HG03066 (cell line): ENCODE results near the gene THRA.

Experiments
- ATAC-seq: cut with Tn5 transposase; IDR thresholded peaks from one replicate; pipeline ENCODE4 v1.9.1; 2021; ENCODE audit warnings: low read depth; ENCODE audit not compliant: unreplicated experiment

THRA gene

DNA sequence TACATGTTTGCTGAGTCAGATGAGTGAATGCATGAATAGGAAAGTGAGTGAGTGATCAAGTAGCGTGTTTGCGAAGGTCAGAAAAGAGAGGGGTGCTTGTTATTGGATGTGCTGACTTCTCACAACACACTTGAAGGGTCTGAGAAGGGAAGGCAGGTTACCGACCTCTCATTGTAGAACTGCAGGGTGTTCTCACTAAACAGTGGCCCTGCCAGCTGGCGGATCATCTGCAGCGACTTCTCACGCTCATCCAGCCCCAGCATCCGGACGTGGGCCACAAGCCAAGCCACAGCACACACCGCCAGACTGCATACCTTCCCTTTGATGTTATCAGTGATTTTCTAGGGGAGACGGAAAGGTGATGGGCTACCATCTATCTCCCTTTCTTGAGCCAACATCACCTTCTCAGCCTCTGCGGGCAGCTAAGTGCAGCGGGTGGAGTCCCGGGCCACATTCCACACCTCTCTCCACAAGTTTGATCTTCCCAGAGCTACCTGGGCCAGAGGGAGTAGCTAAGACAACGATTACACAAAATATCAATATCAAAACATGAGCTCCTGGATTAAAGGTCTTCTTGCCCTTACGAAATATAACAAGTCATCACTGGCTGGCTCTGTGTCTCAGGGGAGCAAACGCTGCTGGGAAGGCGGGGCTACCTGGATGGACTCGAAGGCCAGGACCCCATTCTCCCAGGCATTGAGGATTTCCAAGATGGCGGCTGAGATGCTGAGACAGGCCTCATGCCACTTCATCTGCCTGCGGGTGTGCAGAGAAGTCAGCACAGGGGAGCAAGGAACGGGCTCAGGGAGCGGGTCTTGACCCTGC lies 36.6 kb upstream of the THRA start:
- ATAC-seq = no peak

DNA sequence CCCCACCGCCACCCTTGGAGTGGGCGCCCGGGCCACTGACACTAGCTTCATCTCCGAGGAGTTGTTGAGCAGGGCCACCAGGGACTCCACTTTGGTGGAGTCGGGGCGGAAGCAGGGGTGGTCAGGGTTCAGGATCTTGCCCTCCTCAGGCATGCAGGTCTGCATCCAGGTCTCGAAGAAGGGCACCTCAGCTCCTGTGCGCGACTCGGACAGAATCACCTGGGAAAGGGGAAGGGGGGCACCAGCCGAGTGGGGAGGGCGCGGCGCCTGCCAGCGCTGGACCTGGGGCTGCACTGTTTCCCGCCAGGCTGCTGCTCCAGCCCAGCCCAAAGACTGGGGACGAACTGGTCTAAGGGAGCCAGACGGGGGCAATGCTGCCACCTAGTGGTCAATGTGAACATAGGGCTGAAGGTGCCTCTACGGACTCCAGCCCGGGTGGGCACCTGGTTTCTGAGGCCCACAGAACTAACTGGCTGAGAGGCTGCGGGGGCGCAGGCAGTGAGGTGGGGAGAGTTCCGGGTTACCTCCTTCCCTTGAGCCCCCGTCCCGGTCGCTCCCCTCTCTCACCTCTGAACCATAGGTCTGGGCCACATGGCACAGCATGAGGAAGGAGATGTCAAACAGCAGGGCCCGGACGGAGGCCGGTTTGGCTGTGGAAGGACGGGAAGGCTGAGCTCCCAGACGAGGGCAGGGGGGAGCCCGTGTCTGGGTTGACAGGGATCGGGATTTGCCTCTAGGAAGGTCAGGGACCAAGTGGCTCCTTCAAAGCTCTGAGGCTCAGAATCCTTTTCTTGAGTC lies 35.8 kb upstream of the THRA start:
- ATAC-seq = no peak

DNA sequence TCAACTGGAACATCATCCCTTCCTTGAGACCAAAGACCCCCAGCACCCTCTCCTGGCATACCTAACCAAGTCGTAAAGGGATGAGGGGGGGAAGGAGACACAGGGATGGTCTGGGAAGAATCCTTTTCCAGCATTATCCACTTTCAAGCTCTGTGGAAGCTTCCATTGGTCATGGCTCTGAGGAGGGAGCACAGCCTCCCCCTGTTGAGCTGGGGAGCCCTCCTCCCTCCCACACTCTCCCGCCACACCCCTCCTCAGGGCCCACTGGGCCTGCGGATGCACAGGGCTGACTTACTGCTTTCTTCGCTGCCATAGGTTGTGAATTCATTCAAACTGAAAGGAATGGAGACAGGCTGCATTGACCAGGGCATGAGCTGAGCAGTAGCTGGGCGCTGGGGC lies 35.2 kb upstream of the THRA start:
- no peak for ATAC-seq

DNA sequence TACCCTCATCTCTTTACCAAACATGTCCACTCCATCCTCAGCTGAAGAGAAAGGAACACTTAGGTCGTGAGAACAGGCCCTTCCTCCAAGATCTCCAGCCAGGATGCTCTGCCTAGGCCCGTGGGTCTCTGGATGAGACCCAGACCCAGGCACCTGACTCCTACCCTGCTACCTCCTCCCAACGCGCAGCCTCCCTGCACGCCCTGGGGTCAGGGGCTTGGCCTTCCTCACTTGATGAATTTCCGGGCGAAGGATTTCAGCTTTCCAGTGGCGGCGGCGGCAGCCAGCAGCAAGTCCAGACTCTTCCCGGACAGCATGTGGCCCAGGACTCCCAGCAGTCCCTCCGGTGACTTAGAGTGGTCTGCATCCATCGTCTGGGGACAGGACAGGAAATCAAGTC lies 34.2 kb upstream of the THRA start:
- ATAC-seq = no peak

DNA sequence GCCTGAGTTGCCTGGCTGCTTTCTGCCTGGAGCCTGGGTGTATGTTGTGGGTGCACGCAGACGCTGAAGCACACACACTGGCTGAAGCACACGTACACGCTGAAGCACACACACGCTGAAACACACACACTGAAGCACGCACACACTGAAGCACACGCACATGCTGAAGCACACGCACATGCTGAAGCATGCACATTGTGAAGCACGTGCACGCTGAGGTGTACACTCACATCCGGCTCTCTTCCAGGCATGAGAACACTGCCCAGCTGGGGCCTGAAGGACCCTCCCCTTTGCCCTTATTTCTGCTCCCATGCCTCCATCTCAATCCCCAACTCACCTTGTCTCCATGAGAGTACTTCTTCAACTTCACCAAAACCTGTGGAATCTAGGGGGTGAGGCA lies 31.1 kb upstream of the THRA start:
- ATAC-seq = no peak

DNA sequence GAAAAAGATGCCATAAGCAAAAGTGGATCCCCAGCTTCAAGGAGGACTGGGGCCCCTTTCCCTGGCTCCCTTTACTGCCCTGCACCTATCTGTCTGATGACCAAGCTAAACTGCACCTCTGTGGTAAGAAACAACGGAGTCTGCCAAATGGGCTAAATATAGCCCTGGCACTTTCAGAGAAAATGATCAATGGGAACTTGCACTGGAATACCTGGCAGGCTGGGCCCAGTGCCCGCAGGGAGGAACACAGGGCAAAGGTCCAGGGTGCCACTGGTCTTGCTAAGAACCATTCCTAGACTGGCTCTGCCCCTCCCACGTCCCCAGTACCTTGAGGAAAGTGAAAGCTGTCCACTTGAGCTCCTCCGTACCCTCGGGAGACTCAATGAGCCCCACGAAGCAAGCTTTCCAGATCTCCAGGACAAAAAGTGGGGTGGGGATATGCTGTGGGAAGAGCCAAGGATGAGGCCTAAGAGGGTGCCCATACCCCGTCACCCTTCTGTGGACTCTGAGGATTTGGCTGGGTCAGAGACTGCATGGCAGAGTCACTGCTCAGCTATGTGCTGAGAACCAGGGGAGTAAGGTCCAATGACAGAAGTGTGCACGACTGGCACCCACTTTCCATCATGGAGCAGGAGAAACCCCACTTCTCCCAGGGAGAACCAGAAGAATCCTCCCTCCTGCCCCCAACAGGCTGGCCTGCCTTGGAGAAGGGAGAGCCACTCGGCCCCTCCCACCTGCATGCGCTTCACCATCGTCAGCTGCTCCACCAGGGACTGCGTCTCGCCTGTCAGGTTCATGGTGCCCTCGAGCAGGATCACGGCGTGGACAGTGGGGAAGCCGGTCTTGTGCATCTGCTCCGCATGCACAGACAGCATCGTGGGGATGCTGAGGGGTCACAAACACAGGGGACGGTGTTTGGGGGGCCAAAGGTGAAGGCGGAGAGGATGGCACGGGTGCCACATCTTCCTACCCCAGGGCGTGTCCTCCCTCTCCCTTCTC lies 30.1 kb upstream of the THRA start:
- ATAC-seq = no peak

DNA sequence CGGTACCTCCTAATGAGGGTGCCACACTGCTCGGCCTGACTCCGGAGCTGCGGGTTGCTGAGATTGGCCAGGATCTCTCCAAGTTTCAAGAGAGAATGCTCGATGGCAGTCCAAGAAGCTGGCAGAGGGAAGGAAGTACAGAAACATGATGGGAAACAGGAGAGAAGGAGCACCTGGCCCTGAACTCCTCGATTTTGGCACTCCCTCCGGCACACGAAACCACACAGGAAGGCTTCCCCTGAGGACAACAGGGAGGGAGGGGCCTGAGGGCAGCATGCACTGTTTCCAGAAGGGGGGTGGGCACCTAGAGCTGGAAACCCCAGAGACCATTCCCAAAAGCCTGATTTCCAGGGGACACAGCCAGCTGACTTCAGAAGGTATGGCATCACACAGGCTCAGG lies 29.4 kb upstream of the THRA start:
- no peak for ATAC-seq

DNA sequence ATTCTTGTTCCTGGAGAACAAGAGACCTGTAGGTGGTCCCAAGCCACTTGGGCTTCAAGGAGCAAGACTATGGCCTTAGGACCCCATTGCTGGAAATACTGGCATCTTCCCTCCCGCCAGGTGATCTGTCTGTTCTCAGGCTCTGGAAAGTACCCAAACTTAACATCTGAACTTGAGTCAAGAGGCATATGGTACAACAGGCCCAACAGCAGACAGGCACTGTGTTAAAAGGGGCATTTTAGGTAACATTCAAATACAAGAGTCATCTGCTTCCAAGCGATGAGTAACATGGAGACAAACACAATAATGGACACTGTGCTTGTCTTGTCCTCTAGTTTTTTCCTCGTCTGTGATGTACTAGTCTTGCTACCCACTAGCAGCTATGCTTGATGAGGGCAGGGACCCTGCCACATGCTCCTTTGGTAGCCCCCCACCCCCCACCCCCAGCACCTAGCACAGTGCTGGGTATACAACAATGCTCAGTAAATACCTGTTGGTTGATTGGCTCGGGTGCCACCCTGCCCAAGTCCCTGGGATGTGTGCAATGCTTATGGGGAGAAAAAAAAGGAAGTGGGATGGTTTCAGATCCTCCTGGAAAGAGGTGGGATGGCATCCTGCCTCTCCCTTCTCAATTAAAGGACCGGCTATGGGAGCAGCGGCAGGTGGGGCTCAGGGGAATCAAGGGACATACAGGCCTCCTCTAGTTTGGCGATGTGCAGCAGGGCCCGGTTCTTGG lies 28.2 kb upstream of the THRA start:
- ATAC-seq = no peak

DNA sequence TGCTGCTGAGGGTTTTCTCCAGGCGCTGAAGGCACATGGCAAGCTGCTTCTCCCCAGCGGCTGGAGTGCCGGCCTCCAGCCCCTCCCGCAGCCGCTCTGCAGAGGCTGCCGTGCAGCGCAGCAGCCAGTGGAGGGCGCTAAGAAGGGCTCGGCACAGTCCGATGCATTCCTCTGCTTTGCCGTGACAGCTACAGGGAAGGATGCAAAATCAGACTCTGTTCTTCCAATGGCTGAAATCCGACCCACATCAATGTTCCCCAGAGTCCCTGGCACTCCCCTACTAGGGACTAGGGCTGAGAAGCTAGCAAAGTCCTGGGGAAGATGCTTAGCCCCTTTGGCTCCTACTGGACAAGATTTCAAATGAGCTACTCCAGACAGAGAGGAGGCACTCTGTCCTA lies 27.6 kb upstream of the THRA start:
- no peak for ATAC-seq

DNA sequence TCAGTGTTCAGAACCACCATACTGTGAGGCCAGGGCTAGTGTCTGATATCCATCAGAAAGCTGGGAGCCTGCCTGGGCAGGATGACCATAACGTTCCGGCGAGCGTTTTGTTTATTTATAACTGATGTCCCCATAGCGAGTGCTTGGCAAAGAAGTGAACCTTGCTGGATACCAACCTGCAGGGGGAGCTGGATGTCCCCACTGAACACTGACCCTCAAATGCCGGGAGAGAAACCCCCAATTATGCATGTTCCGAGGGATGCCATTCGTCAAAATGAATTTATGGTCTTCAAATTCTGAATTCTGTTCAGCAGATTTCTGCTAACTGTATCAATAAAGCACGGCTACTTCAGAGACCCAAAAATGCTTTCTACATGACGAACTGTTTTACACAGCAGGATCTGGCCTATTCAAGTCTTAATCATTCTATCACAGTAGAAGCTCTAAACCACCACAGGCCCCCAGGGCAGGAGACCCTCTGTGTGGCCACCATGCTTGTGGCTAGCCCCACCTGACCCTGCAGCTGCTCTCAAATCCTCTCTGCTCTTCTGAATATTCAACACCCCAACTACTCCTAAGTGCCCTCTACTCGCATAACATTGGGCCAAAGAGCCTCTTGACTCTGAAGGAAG lies 23.8 kb upstream of the THRA start:
- ATAC-seq = no peak

DNA sequence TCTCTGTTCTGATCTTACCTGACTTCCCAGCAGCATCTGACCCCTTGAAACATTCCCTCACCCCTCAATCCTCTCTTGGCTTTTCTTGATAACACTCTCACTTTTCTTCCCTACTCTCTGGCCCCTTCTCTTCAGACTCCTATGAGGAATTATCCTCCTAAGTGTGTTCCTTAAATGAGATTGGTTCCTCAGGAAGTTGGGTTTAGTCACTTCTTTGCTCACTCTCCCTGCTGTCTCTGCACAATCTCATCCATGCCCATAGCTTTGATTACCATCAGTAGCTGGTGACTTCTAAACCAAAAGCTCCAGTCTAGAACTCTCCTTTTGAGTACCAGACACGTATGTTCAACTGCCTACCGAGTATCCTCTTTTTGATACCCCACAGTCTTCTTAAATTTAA lies 21.6 kb upstream of the THRA start:
- ATAC-seq = no peak

DNA sequence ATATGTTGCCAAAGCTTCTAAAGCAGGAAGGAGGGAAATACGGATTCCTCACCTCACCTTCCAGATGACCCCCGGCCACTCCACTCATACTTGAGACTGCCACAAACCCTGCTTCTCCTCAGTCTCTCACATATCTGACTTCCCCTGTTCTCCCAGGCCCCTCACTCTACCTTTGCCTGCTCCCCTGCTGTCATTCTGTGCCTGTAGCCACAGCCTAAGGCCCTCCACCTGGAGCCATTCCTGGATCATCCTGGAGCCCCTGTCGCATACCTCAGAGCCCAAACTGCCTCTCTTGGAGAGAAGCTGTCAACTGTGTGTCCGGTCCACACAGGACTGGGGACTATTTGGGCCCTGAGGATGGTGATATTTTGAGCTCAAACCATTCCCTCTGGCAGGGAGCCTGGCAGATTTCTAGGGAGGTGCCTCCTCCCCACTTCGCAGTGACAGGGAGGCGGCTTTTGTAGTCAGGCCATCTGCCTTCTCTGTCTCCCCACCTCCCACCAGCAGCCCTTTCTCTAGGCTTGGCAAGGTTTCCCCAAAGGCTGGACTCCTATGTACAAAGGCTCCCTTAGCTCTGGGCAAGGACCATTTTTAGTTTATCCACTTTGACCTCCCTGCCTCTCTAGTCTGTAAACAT lies 6.3 kb upstream of the THRA start:
- ATAC-seq = no peak

DNA sequence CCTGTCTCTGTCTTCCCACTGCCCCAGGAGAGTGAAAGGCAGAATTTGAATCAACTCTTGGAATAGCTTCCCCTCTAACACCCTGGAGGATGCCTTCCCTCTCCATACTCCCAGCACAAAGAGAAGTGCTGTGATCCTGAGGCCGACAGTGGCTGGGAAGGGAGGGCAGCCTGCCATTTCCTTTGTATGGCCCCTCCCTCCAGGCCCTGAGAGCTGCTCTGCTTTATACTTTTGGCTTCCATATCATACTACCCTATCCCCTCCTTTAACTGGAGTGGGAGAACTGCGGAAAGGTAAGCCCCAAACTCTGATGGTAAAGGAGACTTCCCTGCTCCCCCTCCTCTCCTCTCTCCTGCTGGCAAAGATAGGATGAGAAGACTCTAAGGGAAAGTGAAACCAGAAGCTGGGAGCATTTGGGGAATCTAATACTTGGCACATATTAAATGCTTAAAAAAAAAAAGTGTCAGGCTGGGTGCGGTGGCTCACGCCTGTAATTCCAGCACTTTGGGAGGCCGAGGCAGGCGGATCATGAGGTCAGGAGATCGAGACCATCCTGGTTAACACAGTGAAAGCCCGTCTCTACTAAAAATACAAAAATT lies 4.5 kb upstream of the THRA start:
- no peak for ATAC-seq

DNA sequence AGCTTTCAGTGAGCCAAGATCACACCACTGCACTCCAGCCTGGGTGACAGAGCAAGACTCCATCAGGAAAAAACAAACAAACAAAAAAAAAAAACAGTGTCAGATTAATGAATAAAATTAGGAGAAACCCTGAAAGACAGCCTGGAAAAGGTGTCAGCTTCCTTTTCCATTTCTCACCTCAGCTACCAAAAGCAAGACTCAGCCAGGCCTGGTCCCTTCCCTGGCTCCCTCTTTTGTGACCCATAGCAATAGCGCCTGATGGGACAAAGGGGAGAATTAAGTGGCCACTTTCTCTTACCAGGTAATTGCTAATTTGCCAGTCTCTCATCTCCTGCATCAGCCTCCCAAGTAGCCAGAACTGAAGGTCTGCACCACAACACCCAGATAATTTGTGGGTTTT lies 3.9 kb upstream of the THRA start:
- no peak for ATAC-seq

DNA sequence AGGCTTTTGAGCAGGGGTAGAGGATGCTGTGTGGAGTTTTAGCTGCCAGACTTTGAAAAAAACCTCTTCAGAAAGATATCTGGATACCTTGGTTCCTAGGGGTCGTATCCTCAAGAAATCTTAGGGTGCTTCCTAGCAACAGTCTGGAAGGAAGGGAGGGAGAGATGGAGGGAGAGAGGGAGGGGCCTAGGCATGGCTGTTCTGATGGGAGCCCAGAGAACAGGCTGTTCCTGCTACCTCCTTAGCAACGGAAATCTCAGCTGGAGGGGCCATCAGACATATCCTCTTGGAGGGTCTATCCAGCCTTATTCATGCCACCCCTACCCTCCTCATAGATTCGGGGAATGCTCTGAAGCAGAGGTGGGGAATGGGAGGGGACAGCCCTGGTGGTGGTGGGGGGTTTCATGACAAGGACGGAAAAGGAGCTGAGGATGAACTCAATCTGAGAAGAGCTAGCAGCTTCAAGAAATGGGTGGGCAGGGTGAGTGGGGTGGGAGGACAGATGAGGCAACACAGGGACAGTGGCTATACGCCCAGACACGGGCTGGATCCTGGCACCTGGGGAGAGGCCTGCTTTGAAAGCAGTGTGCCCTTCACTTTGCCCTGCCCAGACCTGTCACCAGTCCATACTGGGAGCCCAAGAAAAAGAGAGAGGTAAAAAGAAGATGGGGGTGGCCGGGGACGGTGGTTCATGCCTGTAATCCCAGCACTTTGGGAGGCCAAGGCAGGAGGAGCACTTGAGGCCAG lies 2.9 kb upstream of the THRA start:
- ATAC-seq = no peak

DNA sequence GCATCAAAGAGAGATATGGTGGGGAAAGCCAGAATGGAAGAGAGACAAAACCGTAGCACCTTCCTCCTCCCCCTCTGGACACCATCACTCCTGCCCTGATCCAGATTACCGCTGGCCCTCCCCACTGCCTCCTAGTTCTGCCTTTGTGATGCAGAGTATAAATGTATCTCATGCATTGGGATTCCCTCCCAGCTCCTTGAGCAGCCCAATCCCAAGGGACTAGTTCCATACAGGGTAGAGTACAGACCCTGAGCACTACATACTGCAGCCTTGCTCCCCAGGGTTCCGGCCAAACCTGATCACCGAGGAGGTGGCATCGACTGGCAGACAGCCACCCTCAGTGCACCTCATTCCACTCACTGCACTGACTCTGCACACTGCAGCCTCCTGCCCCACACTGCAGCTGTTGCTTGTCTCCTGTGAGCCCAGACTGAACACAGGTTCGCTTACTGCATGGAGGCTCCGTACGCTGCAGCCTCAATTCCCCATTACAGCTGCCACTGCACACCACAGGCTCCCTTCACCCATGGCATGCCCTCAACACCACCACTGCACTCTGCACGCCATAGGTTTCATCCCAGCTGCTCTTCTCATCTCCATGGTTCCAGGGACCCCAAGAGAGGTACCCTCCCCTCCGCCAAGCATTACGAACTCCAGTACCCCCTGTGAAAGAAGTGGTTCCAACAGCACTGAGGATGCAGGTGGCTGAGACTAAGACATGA lies 1.7 kb upstream of the THRA start:
- no peak for ATAC-seq

DNA sequence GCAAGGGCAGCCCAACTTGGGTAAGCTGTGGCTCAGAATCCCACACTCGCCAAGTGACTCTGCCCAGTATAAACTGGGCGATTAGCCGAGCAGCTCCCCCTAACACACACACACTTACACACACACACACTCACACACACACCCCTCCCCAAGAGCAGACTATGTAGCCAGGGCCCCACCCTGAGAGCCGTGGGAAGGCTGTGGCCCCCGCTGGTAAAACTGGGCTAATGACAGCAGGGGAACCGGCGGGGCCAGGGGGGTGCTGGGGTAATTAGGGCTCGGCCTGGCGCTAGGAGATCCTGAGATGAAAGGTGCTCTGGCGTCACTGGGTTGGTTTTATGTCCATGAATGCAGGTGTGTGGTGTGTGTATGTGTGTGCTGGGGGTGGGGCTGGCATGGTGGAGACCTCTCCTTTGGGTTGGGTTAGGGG lies 1.1 kb upstream of the THRA start:
- no peak for ATAC-seq
